Medulla oblongata (tissue), 1 donor: Measurements from ENCODE around the gene SGCD.
"Not testable (repeated sequence)": the region's sequence is repeated elsewhere in the genome, so short reads cannot be mapped to it uniquely, and the experiment has no call there.

Experiments
- DNase-seq: peaks from one replicate; pipeline ENCODE4 v3.0.0-alpha.2; 2015; ENCODE audit errors: extremely low spot score

The SGCD gene

GRCh38 chr5:156624686-156625085, 297.7 kb downstream of the SGCD start:
- DNase-seq, result no peak

- DNase-seq, result no peak
Observed at GRCh38 chr5:156628421-156628820, 301.5 kb downstream of the SGCD start.

GRCh38 chr5:156631005-156631404, 304.0 kb downstream of the SGCD start:
- no peak for DNase-seq

- DNase-seq, result no peak
Observed at GRCh38 chr5:156634301-156634700, 307.3 kb downstream of the SGCD start.

GRCh38 chr5:156640691-156641241, 313.8 kb downstream of the SGCD start:
- DNase-seq, result no peak

GRCh38 chr5:156641686-156642085, 314.7 kb downstream of the SGCD start:
- DNase-seq, result no peak

- DNase-seq, result peak; percentile 39
Observed at GRCh38 chr5:156647034-156647451, 320.1 kb downstream of the SGCD start.

DNA sequence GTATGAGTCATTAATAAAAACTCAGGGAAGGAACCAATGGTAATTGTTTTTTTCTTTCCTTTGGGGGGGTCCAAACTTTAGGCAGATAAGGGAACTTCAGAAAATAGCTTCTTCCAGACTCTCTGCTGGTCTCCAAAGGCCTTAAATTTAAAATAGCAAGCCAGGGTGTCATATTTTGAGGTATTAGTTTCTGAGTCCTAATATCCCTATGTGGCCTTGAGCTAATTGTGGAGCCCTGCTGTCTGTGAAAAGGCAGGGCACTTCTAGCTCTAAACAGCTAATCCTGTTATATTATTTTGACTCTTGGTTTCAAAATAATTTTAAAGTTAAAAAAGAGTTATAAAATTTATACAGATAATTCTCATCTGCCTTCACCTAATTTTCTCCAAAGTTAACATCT, 327.5 kb downstream of the SGCD start:
- DNase-seq, result no peak

DNA sequence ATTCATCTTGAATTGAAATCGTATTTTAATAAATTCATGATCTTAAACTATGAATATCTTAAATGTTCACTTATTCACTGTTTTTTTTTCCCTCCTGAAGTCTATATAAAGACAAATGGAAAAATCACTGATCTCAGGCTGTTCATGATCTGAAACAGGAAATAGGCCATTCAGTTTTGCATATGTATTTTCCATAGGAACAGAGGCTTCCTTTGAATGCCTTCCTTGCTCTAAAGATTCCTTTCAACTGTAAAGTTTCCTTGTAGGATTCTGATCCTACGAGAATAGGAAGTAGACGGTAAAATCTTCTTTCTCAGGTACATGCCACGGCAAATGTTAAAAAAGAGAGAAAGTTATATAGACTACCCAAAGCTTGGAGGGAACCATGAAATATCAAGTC, 328.8 kb downstream of the SGCD start:
- no peak for DNase-seq

GRCh38 chr5:156664832-156665231, 337.9 kb downstream of the SGCD start:
- not testable (repeated sequence) for DNase-seq

DNA sequence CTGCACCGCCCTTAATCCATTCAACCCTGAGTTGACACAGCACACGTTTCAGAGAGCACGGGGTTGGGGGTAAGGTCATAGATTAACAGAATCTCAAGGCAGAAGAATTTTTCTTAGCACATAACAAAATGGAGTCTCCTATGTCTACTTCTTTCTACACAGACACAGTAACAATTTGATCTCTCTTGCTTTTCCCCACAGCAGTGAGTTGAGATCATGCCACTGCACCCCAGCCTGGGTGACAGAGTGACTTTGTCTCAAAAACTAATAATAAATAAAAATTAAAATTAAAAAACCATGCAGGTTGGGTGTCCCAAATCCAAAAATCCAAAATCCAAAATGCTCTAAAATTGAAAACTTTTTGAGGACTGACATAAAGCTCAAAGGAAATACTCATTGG, 339.7 kb downstream of the SGCD start:
- DNase-seq, result not testable (repeated sequence)

GRCh38 chr5:156667616-156668015, 340.7 kb downstream of the SGCD start:
- no peak for DNase-seq

GRCh38 chr5:156669416-156669815, 342.5 kb downstream of the SGCD start:
- DNase-seq, result no peak

DNA sequence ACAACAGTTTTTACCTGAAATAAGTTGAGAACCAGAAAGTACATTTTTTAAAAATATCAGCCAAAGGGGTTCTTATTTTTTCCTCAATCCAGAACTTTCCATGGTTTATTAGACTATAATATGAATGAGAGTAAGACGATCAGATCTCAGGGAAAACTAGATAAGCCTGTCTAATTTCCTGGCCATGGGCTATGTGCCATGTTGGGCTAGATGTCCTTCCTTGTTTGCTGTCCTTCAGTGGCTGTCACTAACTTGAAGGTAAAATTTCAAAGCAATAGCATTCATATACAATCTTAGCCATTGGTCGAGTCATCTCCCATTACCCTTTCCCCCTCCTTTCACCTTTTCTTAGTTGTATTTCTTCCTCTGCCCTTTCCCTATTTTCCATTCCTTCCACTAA, 343.7 kb downstream of the SGCD start:
- no peak for DNase-seq

DNA sequence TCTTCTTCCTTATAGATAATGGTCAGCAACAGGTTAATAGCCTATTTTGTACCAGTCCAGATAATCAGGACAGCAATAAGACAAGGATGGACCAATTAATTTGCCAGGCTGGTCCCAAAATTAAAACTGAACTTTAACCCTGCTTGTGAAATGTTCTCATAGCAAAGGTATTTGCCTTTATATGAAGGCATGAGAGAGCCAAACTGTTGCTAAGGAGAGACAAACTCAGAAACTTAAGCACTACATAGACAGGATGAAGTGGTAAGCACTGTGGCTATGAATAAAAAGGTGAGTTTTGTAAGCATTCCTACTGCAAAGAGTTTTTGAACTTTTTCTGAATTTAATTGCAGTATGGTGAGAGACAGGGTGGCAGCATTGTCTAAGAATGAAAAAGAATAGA, 348.4 kb downstream of the SGCD start:
- DNase-seq, result no peak

DNA sequence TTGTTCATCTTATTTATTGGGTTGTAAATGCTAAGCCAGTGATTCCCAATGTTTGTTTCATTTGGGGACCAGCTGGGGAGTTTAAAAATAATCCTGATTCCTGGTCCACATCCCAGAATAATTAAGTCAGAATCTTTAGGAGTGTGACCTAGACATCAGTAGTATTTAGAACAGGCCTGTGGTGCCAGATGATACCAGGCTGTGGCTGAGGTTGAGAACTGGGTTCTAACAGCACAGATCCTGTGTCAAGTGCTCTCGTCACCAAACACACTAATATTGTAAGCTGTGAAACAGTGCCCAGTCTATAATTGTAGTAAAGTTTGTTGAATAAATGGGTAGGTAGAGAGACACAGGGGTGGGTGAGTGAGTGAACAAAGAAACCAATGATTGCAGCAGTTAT, 351.0 kb downstream of the SGCD start:
- no peak for DNase-seq

GRCh38 chr5:156678484-156678883, 351.5 kb downstream of the SGCD start:
- no peak for DNase-seq

DNA sequence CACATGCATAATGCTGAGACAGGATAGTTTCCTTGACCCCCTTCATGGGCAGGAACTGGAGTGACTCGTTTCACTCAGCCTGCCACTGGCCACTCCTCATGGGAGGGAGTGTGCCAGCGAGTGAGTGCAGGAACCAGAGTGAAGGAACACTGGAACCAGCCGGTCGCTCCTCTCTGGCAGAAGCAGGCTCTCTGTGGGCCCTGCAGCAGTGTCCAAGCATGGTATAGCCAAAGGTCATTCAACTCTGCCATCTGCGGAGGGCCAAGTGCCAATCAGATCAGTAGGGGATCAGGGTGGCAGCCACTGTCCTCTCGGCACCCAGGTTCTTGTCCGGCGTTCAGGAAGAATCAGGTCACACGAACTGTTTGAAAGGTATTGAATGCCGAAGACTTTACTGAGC, 353.9 kb downstream of the SGCD start:
- no peak for DNase-seq

DNA sequence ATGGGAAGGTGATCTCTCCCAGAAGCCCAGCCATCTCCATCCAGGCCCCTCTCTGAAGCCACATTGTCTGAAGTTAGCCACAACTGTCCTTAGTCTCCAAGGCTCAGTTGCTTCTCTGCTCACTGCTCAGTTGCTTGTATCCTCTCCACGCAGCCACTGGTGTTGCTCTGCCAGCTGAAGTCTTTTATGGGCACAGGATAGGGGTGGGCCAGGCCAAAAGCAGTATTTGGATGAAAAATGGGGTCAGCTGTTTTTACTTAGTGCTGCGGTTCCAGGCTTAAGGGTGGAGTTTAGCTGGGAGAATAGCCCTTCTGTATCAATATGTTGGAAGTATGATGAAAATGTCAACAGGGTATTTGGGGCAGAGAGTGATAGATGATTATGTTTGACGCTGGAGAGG, 354.3 kb downstream of the SGCD start:
- no peak for DNase-seq

DNA sequence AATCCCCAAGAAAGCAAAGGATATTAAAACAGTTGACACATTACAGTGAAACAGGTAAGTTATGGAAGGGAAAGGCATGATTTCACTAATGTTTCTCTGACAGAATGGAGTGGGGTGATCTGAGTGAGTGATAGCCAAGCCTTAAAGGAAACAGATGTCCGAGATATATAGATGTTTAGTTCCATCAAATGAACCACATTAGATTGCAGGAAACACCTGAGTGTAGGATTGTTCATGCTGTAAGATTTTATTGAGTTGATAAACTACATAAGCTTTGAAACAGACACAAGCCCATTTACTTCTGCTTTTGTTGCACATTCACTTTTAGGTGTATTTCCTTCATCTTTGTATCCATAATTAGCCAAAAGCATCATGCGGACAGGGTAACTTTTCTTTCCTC, 356.0 kb downstream of the SGCD start:
- no peak for DNase-seq

GRCh38 chr5:156683509-156683908, 356.5 kb downstream of the SGCD start:
- DNase-seq, result no peak

- no peak for DNase-seq
Observed at GRCh38 chr5:156684216-156684615, 357.3 kb downstream of the SGCD start.

DNA sequence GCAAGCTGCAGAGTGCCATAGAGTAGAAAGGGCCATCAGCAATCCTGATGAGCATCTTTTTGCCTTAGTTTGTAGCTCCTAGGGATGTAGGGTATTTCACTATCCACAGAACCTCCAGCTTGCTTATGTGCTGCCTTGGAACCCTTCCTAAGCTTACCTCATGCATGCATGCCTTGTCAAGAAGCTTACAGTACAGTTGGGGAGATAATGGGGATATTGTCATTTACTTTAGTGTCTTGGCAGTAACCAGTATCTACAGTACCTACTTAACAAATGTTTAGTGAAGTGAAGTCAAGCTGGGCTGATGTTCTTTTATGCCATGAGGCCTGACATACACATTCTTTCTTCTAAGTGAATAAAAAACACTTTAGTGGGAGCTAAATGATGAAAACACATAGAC, 358.5 kb downstream of the SGCD start:
- no peak for DNase-seq

DNA sequence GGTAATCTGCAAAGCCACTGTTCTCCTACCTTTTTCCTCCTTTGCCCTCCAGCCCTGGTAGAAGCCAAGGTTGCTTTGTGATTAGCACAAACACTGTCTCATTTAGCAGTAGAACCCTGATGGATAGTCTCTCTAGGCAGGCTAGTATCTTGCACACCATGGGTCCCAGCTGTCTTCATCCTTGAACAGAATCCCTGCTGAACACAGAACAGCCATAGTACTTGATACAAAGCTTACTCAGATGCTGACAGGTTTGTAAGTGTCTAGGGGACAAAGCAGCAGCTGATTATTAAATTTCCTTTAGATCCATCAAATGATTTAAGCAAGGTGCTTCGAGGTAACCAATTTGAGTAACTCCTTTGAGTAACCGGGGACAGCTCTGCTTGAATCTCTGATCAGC, 359.4 kb downstream of the SGCD start:
- no peak for DNase-seq

GRCh38 chr5:156686796-156687195, 359.8 kb downstream of the SGCD start:
- no peak for DNase-seq
